ENCODE measurements around the gene CYP2S1.

- TF ChIP-seq ATF2 (CRISPR knock-in tag; IDR thresholded peaks at IDR 0.05; ENCODE audit: borderline replicate concordance, low read depth), result no peak
- no peak for TF ChIP-seq NR2C2 (CRISPR knock-in tag; IDR thresholded peaks at IDR 0.05)
- no peak for TF ChIP-seq CTCF (IDR thresholded peaks at IDR 0.05)
- no peak for TF ChIP-seq SP1 (CRISPR knock-in tag; conservative IDR thresholded peaks at IDR 0.05)
- no peak for TF ChIP-seq CREB1 (CRISPR knock-in tag; IDR thresholded peaks at IDR 0.05)
- TF ChIP-seq ZNF396 (CRISPR knock-in tag; IDR thresholded peaks at IDR 0.05; ENCODE audit: borderline replicate concordance), result no peak
- no peak for TF ChIP-seq GRHL2 (CRISPR knock-in tag; IDR thresholded peaks at IDR 0.05; ENCODE audit: insufficient replicate concordance, severe bottlenecking)
- TF ChIP-seq JUN (CRISPR knock-in tag; IDR thresholded peaks at IDR 0.05), result no peak
- TF ChIP-seq MAX (CRISPR knock-in tag; IDR thresholded peaks at IDR 0.05), result no peak
- no peak for TF ChIP-seq TEAD4 (CRISPR knock-in tag; IDR thresholded peaks at IDR 0.05)
- no peak for TF ChIP-seq USF2 (CRISPR knock-in tag; IDR thresholded peaks at IDR 0.05)
- TF ChIP-seq ATF6 (CRISPR knock-in tag; IDR thresholded peaks at IDR 0.05), result no peak
- no peak for TF ChIP-seq GABPB1 (CRISPR knock-in tag; IDR thresholded peaks at IDR 0.05)
- no peak for TF ChIP-seq ETV6 (CRISPR knock-in tag; IDR thresholded peaks at IDR 0.05)
Measured at GRCh38 chr19:41238244-41238643, 45.2 kb downstream of the CYP2S1 start.
